Ishikawa (cell line): Measurements from ENCODE around the gene MRPL18.

Experiments used
- EP300 ChIP-seq: IDR thresholded peaks from 2 replicates; pipeline ENCODE4 v1.6.1; 2012; ENCODE audit warnings: borderline replicate concordance
- FOXM1 ChIP-seq: IDR thresholded peaks from 2 replicates; pipeline ENCODE4 v1.6.1; 2012; ENCODE audit warnings: low read depth, borderline replicate concordance
- TAF1 ChIP-seq: IDR thresholded peaks from 2 replicates; pipeline ENCODE4 v1.6.1; 2012; ENCODE audit warnings: low read depth, mild to moderate bottlenecking
- TF ChIP-seq, protein P1 (sequence below): IDR thresholded peaks from 2 replicates; pipeline ENCODE4 v1.6.1; 2012; ENCODE audit warnings: low read depth, mild to moderate bottlenecking

DNA sequence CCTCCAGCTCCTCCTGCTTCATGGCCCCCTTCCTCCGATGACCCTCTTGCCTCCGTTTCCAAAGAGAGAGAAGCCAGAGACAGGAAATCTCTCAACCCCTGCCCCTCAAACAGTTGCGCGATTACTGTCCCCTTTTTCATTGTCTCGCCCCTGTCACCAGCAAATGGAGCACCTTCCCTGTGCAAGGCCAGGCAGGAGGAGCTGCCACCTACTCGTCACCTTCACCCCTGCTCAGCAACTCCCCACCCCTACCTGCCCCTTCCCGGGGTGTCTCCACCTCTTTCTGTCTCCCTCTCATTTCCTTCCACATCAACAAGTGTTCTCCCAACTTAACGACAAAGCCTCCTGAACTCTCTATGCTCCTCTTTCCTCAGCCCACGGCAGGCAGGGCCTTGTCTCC lies 23.5 kb downstream of the MRPL18 start:
- no peak for TF ChIP-seq EP300
- TF ChIP-seq FOXM1: no peak
- TF ChIP-seq TAF1: no peak
- TF ChIP-seq, protein P1, sequence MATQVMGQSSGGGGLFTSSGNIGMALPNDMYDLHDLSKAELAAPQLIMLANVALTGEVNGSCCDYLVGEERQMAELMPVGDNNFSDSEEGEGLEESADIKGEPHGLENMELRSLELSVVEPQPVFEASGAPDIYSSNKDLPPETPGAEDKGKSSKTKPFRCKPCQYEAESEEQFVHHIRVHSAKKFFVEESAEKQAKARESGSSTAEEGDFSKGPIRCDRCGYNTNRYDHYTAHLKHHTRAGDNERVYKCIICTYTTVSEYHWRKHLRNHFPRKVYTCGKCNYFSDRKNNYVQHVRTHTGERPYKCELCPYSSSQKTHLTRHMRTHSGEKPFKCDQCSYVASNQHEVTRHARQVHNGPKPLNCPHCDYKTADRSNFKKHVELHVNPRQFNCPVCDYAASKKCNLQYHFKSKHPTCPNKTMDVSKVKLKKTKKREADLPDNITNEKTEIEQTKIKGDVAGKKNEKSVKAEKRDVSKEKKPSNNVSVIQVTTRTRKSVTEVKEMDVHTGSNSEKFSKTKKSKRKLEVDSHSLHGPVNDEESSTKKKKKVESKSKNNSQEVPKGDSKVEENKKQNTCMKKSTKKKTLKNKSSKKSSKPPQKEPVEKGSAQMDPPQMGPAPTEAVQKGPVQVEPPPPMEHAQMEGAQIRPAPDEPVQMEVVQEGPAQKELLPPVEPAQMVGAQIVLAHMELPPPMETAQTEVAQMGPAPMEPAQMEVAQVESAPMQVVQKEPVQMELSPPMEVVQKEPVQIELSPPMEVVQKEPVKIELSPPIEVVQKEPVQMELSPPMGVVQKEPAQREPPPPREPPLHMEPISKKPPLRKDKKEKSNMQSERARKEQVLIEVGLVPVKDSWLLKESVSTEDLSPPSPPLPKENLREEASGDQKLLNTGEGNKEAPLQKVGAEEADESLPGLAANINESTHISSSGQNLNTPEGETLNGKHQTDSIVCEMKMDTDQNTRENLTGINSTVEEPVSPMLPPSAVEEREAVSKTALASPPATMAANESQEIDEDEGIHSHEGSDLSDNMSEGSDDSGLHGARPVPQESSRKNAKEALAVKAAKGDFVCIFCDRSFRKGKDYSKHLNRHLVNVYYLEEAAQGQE: no peak
